GM23338 (cell line): ENCODE data around the gene NIT1. TPM values are rescaled to one million over a fixed set of nuclear protein-coding genes. Genes with fewer than 3 reads are reported as not detected.

ENCODE experiments used
- ATAC-seq: fragments of 200-7000 bp; cut with Tn5 transposase; 3 replicates; pipeline ENCODE4 v1.9.1; 2020
- DNase-seq: peaks from one replicate; pipeline ENCODE4 v3.0.0-alpha.2; 2015; ENCODE audit warnings: low spot score
- H2AFZ ChIP-seq: fragments of 200-600 bp; sonication (generic); 2 replicates; pipeline ENCODE4 v1.8.0; 2016; ENCODE audit warnings: antibody characterized with exemption, mild to moderate bottlenecking, moderate library complexity
- H3F3A ChIP-seq: fragments of 200-600 bp; sonication (generic); replicated peaks from 2 replicates; pipeline ENCODE4 v1.8.0; 2017; ENCODE audit warnings: antibody characterized with exemption, mixed run types, low read depth
- H3K27ac ChIP-seq: fragments of 200-600 bp; sonication (generic); 2 replicates; pipeline ENCODE4 v1.6.1; 2016; ENCODE audit warnings: low read depth
- H3K27me3 ChIP-seq: fragments of 200-600 bp; sonication (generic); 2 replicates; pipeline ENCODE4 v1.8.0; 2016; ENCODE audit warnings: mild to moderate bottlenecking, mixed run types, moderate library complexity; ENCODE audit not compliant: insufficient read depth
- H3K36me3 ChIP-seq: fragments of 200-600 bp; sonication (generic); 2 replicates; pipeline ENCODE4 v1.8.0; 2016; ENCODE audit warnings: mild to moderate bottlenecking; ENCODE audit not compliant: insufficient read depth
- H3K4me1 ChIP-seq: fragments of 200-600 bp; sonication (generic); 2 replicates; pipeline ENCODE4 v1.8.0; 2016; ENCODE audit warnings: mild to moderate bottlenecking, moderate library complexity; ENCODE audit not compliant: insufficient read depth
- H3K4me2 ChIP-seq: fragments of 200-600 bp; sonication (generic); 2 replicates; pipeline ENCODE4 v1.7.1; 2017; ENCODE audit warnings: mixed run types
- H3K4me3 ChIP-seq: fragments of 200-600 bp; sonication (generic); 2 replicates; pipeline ENCODE4 v1.6.1; 2016; ENCODE audit warnings: mixed run types
- H3K79me2 ChIP-seq: fragments of 200-600 bp; sonication (generic); replicated peaks from 2 replicates; pipeline ENCODE4 v1.8.0; 2017; ENCODE audit warnings: mild to moderate bottlenecking; ENCODE audit not compliant: insufficient read depth
- H3K9me2 ChIP-seq: fragments of 200-600 bp; sonication (generic); 2 replicates; pipeline ENCODE4 v1.8.0; 2017; ENCODE audit not compliant: insufficient read depth
- H4K20me1 ChIP-seq: fragments of 200-600 bp; sonication (generic); replicated peaks from 2 replicates; pipeline ENCODE4 v1.8.0; 2017; ENCODE audit warnings: mild to moderate bottlenecking; ENCODE audit not compliant: insufficient read depth
- H3K27ac Mint-ChIP-seq: 2 replicates; pipeline ENCODE4 v1.8.0; 2020; ENCODE audit warnings: inconsistent platforms, mild to moderate bottlenecking, moderate library complexity, mixed read lengths
- H3K27me3 Mint-ChIP-seq: 3 replicates; pipeline ENCODE4 v1.8.0; 2022; ENCODE audit warnings: low read depth, mild to moderate bottlenecking, moderate library complexity, mixed read lengths, inconsistent platforms; ENCODE audit not compliant: insufficient read depth, poor library complexity
- H3K36me3 Mint-ChIP-seq: 3 replicates; pipeline ENCODE4 v1.8.0; 2021; ENCODE audit warnings: low read depth, mild to moderate bottlenecking, inconsistent platforms, moderate library complexity, mixed read lengths
- H3K4me1 Mint-ChIP-seq: 3 replicates; pipeline ENCODE4 v1.8.0; 2020; ENCODE audit warnings: mild to moderate bottlenecking, inconsistent platforms, mixed read lengths
- H3K4me3 Mint-ChIP-seq: 3 replicates; pipeline ENCODE4 v1.8.0; 2021; ENCODE audit warnings: moderate library complexity, mild to moderate bottlenecking, inconsistent platforms, mixed read lengths
- H3K9me3 Mint-ChIP-seq: 3 replicates; pipeline ENCODE4 v1.8.0; 2020; ENCODE audit warnings: moderate library complexity, mild to moderate bottlenecking, inconsistent platforms, mixed read lengths
- CREB1 ChIP-seq: fragments of 250-450 bp; sonication (Bioruptor Pico); IDR thresholded peaks from 2 replicates; pipeline ENCODE4 v1.5.0; 2020; ENCODE audit warnings: low read depth, mild to moderate bottlenecking, moderate library complexity
- EZH2 ChIP-seq: fragments of 200-600 bp; sonication (generic); IDR thresholded peaks from one replicate; pipeline ENCODE4 v1.8.0; 2017; ENCODE audit warnings: antibody characterized with exemption, mild to moderate bottlenecking, low read depth; ENCODE audit not compliant: unreplicated experiment
- EZH2phosphoT487 ChIP-seq: fragments of 200-600 bp; sonication (generic); IDR thresholded peaks from one replicate; pipeline ENCODE4 v1.8.1; 2018; ENCODE audit warnings: antibody characterized with exemption; ENCODE audit not compliant: unreplicated experiment
- JUNB ChIP-seq: IDR thresholded peaks from one replicate; pipeline ENCODE4 v1.6.1; 2016; ENCODE audit warnings: antibody characterized with exemption; ENCODE audit not compliant: unreplicated experiment
- NANOG ChIP-seq: IDR thresholded peaks from 2 replicates; pipeline ENCODE4 v1.6.1; 2016; ENCODE audit warnings: antibody characterized with exemption, borderline replicate concordance
- STAT1 ChIP-seq: IDR thresholded peaks from one replicate; pipeline ENCODE4 v1.6.1; 2016; ENCODE audit warnings: antibody characterized with exemption; ENCODE audit not compliant: unreplicated experiment
- ZNF114 ChIP-seq: fragments of 250-450 bp; sonication (Bioruptor Pico); IDR thresholded peaks from 2 replicates; pipeline ENCODE4 v1.5.0; 2020; ENCODE audit warnings: mild to moderate bottlenecking, moderate library complexity
- ZNF331 ChIP-seq: fragments of 250-450 bp; sonication (Bioruptor Pico); IDR thresholded peaks from 2 replicates; pipeline ENCODE4 v1.5.0; 2020; ENCODE audit warnings: low read depth, mild to moderate bottlenecking, moderate library complexity
- polyA plus RNA-seq: library from polyadenylated mRNA; unstranded; fragments of >200 nt; fragmentation: Nextera tagmentation; extraction: Ambion mirVana; gene quantifications from 2 replicates; pipeline ENCODE4 v1.2.1, GENCODE V29; 2016
- total RNA-seq: library from RNA; depleted of rRNA; stranded (reverse); fragments of >200 nt; shearing (Covaris generic); gene quantifications from 2 replicates; pipeline ENCODE4 v1.2.3, GENCODE V29; 2014
- TF ChIP-seq, protein P1 (sequence below), 2 experiments: fragments of 200-600 bp in 1 of 2; sonication (generic) in 1 of 2; conservative IDR thresholded peaks; 2 replicates each; pipeline versions ENCODE4 v1.5.1 to v1.6.1; 2016 to 2017; ENCODE audit warnings: antibody characterized with exemption in 2 of 2, low read depth in 2 of 2, mild to moderate bottlenecking in 2 of 2, moderate library complexity in 1 of 2
- TF ChIP-seq, protein P2 (sequence below): IDR thresholded peaks from 2 replicates; pipeline ENCODE4 v1.6.1; 2016; ENCODE audit warnings: antibody characterized with exemption
- TF ChIP-seq, protein P3 (sequence below): fragments of 250-450 bp; sonication (Bioruptor Pico); IDR thresholded peaks from 2 replicates; pipeline ENCODE4 v1.5.0; 2020; ENCODE audit warnings: mild to moderate bottlenecking, moderate library complexity

The NIT1 gene
- total and polyA plus RNA-seq, 2 experiments from 2014 or later, result 35.9 to 43.0 TPM

DNA sequence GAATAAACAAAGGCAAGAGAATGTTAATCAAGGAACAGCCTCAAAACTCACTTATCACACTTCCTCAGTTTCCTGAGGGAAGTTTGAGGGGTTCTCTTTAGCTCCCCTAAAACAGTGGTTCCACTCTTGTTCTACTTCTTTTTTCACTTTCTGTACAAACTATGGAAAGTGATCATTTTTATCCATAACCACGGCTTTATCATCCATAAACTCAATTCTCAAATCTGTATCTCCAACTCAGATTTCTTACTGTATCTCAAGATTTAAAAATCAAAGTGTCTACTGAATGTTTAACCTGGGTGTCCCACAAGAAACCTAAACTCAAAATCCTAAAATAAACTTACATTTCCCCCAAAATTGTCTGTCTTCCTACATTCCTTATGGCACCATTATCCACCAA lies 4.0 kb upstream of the NIT1 start (continued):
- TF ChIP-seq ZNF331 (no peak), NANOG (no peak), STAT1 (no peak), CREB1 (no peak)
- TF ChIP-seq, protein P1, sequence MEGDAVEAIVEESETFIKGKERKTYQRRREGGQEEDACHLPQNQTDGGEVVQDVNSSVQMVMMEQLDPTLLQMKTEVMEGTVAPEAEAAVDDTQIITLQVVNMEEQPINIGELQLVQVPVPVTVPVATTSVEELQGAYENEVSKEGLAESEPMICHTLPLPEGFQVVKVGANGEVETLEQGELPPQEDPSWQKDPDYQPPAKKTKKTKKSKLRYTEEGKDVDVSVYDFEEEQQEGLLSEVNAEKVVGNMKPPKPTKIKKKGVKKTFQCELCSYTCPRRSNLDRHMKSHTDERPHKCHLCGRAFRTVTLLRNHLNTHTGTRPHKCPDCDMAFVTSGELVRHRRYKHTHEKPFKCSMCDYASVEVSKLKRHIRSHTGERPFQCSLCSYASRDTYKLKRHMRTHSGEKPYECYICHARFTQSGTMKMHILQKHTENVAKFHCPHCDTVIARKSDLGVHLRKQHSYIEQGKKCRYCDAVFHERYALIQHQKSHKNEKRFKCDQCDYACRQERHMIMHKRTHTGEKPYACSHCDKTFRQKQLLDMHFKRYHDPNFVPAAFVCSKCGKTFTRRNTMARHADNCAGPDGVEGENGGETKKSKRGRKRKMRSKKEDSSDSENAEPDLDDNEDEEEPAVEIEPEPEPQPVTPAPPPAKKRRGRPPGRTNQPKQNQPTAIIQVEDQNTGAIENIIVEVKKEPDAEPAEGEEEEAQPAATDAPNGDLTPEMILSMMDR (conservative IDR thresholded peaks at IDR 0.05; ENCODE audit: low read depth in 2 of 2), result no peak
- TF ChIP-seq, protein P2, sequence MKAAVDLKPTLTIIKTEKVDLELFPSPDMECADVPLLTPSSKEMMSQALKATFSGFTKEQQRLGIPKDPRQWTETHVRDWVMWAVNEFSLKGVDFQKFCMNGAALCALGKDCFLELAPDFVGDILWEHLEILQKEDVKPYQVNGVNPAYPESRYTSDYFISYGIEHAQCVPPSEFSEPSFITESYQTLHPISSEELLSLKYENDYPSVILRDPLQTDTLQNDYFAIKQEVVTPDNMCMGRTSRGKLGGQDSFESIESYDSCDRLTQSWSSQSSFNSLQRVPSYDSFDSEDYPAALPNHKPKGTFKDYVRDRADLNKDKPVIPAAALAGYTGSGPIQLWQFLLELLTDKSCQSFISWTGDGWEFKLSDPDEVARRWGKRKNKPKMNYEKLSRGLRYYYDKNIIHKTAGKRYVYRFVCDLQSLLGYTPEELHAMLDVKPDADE, result no peak

DNA sequence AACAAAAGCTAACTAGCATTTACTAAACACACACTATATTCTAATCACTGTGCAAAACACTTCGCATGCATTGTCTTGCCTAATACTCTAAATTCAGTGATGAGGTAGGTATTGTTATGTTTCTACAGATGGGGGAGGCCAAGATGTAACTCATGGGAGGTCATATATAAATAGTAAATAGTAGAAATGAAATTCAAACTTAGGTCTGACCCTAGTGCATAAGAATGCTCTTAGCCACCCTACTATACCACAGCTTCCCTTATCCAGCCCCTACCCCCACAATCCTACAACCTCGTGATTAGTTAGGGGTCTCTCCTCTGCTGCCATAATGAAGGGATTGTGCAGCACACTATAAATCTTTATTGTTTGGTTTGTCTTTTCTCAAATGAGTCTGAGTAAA lies 3.3 kb upstream of the NIT1 start:
- no peaks in the 10 kb centered on the region for H3K27me3 ChIP-seq

More for the DNA sequence above, 3.3 kb upstream of the NIT1 start:
- peaks cover 21% of the 10 kb centered on the region for H3K4me1 ChIP-seq
- Mint-ChIP-seq H3K4me1 (peaks cover 15% of the 10 kb centered on the region), H3K9me3 (no peaks in the 10 kb centered on the region), H3K36me3 (0 out of 3 replicates have a peak, but pooled peaks cover 2% of the 10 kb centered on the region), H3K4me3 (no peak overlapping the region), H3K27me3 (peaks cover 14% of the 10 kb centered on the region), H3K27ac (no peak overlapping the region)
- H3K79me2 ChIP-seq, result peaks cover 86% of the 10 kb centered on the region
- TF ChIP-seq ZNF331, result no peak
- TF ChIP-seq JUNB, result no peak
- TF ChIP-seq, protein P3, sequence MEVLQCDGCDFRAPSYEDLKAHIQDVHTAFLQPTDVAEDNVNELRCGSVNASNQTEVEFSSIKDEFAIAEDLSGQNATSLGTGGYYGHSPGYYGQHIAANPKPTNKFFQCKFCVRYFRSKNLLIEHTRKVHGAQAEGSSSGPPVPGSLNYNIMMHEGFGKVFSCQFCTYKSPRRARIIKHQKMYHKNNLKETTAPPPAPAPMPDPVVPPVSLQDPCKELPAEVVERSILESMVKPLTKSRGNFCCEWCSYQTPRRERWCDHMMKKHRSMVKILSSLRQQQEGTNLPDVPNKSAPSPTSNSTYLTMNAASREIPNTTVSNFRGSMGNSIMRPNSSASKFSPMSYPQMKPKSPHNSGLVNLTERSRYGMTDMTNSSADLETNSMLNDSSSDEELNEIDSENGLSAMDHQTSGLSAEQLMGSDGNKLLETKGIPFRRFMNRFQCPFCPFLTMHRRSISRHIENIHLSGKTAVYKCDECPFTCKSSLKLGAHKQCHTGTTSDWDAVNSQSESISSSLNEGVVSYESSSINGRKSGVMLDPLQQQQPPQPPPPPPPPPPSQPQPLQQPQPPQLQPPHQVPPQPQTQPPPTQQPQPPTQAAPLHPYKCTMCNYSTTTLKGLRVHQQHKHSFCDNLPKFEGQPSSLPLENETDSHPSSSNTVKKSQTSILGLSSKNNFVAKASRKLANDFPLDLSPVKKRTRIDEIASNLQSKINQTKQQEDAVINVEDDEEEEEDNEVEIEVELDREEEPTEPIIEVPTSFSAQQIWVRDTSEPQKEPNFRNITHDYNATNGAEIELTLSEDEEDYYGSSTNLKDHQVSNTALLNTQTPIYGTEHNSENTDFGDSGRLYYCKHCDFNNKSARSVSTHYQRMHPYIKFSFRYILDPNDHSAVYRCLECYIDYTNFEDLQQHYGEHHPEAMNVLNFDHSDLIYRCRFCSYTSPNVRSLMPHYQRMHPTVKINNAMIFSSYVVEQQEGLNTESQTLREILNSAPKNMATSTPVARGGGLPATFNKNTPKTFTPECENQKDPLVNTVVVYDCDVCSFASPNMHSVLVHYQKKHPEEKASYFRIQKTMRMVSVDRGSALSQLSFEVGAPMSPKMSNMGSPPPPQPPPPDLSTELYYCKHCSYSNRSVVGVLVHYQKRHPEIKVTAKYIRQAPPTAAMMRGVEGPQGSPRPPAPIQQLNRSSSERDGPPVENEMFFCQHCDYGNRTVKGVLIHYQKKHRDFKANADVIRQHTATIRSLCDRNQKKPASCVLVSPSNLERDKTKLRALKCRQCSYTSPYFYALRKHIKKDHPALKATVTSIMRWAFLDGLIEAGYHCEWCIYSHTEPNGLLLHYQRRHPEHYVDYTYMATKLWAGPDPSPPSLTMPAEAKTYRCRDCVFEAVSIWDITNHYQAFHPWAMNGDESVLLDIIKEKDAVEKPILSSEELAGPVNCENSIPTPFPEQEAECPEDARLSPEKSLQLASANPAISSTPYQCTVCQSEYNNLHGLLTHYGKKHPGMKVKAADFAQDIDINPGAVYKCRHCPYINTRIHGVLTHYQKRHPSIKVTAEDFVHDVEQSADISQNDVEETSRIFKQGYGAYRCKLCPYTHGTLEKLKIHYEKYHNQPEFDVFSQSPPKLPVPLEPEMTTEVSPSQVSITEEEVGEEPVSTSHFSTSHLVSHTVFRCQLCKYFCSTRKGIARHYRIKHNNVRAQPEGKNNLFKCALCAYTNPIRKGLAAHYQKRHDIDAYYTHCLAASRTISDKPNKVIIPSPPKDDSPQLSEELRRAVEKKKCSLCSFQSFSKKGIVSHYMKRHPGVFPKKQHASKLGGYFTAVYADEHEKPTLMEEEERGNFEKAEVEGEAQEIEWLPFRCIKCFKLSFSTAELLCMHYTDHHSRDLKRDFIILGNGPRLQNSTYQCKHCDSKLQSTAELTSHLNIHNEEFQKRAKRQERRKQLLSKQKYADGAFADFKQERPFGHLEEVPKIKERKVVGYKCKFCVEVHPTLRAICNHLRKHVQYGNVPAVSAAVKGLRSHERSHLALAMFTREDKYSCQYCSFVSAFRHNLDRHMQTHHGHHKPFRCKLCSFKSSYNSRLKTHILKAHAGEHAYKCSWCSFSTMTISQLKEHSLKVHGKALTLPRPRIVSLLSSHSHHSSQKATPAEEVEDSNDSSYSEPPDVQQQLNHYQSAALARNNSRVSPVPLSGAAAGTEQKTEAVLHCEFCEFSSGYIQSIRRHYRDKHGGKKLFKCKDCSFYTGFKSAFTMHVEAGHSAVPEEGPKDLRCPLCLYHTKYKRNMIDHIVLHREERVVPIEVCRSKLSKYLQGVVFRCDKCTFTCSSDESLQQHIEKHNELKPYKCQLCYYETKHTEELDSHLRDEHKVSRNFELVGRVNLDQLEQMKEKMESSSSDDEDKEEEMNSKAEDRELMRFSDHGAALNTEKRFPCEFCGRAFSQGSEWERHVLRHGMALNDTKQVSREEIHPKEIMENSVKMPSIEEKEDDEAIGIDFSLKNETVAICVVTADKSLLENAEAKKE (CRISPR knock-in tag), result no peak
- TF ChIP-seq ZNF114 (CRISPR knock-in tag), result no peak
- no peak for TF ChIP-seq STAT1
- TF ChIP-seq, protein P1 (conservative IDR thresholded peaks at IDR 0.05; ENCODE audit: low read depth in 2 of 2), result no peak
- no peak for TF ChIP-seq EZH2
- no peak for TF ChIP-seq CREB1
- TF ChIP-seq EZH2phosphoT487, result no peak
- H3F3A ChIP-seq, result peaks cover 34% of the 10 kb centered on the region
- DNase-seq, result no peak
- H2AFZ ChIP-seq, result no peak overlapping the region
- H3K36me3 ChIP-seq, result no peaks in the 10 kb centered on the region
- H4K20me1 ChIP-seq, result peaks cover 51% of the 10 kb centered on the region
- H3K27ac ChIP-seq, result no peak overlapping the region
- H3K9me2 ChIP-seq, result no peaks in the 10 kb centered on the region
- ATAC-seq, result no peak
- H3K4me2 ChIP-seq, result no peak overlapping the region
- no peak overlapping the region for H3K4me3 ChIP-seq
